Fibroblast of skin of scalp (primary cell): ENCODE measurements around the gene TEKT1.

ENCODE experiments used
- DNase-seq: peaks from one replicate; pipeline ENCODE4 v3.0.0-alpha.2; 2013

The TEKT1 gene

GRCh38 chr17:6756425-6757031, 75.0 kb downstream of the TEKT1 start:
- DNase-seq, result no peak

GRCh38 chr17:6755731-6756184, 75.8 kb downstream of the TEKT1 start, which contains the start of gene XAF1:
TSS of gene XAF1 (plus strand) at chr17:6756046. CDS start at chr17:6756079, 33 bp downstream.
- peak; percentile 60 for DNase-seq

- peak; percentile 69 for DNase-seq
Observed at GRCh38 chr17:6755281-6755680, 76.2 kb downstream of the TEKT1 start.

DNA sequence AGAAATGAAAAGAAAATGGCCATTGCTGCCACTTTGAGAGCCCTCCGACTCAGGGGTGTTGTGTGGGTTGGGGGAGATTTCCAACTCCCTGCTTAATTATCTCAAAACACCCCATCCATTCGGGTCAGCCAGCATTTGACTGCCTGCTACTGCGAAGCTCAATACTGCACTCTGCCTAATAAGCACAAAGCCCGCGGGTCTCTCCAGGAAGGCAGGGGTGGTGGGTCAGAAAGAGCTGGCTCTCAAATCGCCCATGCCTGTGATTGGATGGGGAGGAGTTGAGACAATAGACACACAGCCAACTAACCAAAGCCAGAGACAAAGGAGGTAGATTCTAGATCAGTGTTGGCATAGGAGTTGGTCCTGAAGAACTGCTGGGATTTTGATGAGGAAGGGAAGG, 78.0 kb downstream of the TEKT1 start:
- peak; percentile 39 for DNase-seq

- DNase-seq, result peak; percentile 97
Observed at GRCh38 chr17:6753006-6753445, 78.5 kb downstream of the TEKT1 start.

- peak; percentile 100 for DNase-seq
Observed at GRCh38 chr17:6752068-6752909, 79.2 kb downstream of the TEKT1 start.

- peak; percentile 53 for DNase-seq
Observed at GRCh38 chr17:6749519-6749918, 82.0 kb downstream of the TEKT1 start.

GRCh38 chr17:6748617-6749016, 82.9 kb downstream of the TEKT1 start:
- no peak for DNase-seq
